ENCODE measurements around the gene CBLC.

GRCh38 chr19:44809577-44810233, 32.0 kb downstream of the CBLC start:
- TF ChIP-seq, protein P1, sequence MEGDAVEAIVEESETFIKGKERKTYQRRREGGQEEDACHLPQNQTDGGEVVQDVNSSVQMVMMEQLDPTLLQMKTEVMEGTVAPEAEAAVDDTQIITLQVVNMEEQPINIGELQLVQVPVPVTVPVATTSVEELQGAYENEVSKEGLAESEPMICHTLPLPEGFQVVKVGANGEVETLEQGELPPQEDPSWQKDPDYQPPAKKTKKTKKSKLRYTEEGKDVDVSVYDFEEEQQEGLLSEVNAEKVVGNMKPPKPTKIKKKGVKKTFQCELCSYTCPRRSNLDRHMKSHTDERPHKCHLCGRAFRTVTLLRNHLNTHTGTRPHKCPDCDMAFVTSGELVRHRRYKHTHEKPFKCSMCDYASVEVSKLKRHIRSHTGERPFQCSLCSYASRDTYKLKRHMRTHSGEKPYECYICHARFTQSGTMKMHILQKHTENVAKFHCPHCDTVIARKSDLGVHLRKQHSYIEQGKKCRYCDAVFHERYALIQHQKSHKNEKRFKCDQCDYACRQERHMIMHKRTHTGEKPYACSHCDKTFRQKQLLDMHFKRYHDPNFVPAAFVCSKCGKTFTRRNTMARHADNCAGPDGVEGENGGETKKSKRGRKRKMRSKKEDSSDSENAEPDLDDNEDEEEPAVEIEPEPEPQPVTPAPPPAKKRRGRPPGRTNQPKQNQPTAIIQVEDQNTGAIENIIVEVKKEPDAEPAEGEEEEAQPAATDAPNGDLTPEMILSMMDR (IDR thresholded peaks at IDR 0.05; ENCODE audit: low read depth, low read length): no peak
- TF ChIP-seq EZH2phosphoT487 (IDR thresholded peaks at IDR 0.05; ENCODE audit: low read depth): no peak

All from OCI-LY3 (cell line).